AG10803 (cell line): Measurements from ENCODE around the gene NUFIP2.
A peak's percentile ranks its signal among the peaks of the same experiment; 100 is the strongest.
"Not testable (repeated sequence)": the region's sequence is repeated elsewhere in the genome, so short reads cannot be mapped to it uniquely, and the experiment has no call there.

ENCODE experiments used
- DNase-seq: peaks from one replicate; pipeline ENCODE4 v3.0.0; 2010; ENCODE audit warnings: low read depth
- H3K4me3 ChIP-seq: 2 replicates; pipeline ENCODE4 v1.5.1; 2011; ENCODE audit warnings: mild to moderate bottlenecking, low read length, control low read depth
- CTCF ChIP-seq: conservative IDR thresholded peaks from 2 replicates; pipeline ENCODE4 v1.5.1; 2011; ENCODE audit warnings: mild to moderate bottlenecking, low read length, control low read depth, inconsistent platforms

NUFIP2 gene

GRCh38 chr17:29238133-29238850 lies 55.7 kb downstream of the NUFIP2 start:
- no peak overlapping the region for H3K4me3 ChIP-seq
- peak; percentile 81 for DNase-seq
- no peak for TF ChIP-seq CTCF

GRCh38 chr17:29237476-29238132 lies 56.3 kb downstream of the NUFIP2 start:
- no peak overlapping the region for H3K4me3 ChIP-seq
- DNase-seq: peak; percentile 77
- TF ChIP-seq CTCF: no peak

GRCh38 chr17:29235904-29236303 lies 58.0 kb downstream of the NUFIP2 start:
- DNase-seq: no peak
- H3K4me3 ChIP-seq: no peak overlapping the region
- TF ChIP-seq CTCF: no peak

GRCh38 chr17:29234972-29235371 lies 59.0 kb downstream of the NUFIP2 start:
- not testable (repeated sequence) for DNase-seq, H3K4me3 ChIP-seq

- no peak for TF ChIP-seq CTCF
Observed at GRCh38 chr17:29233301-29233700, 60.6 kb downstream of the NUFIP2 start.

GRCh38 chr17:29225396-29225795 lies 68.6 kb downstream of the NUFIP2 start:
- TF ChIP-seq CTCF: no peak
- no peak overlapping the region for H3K4me3 ChIP-seq
- DNase-seq: no peak

More at GRCh38 chr17:29233301-29233700, 60.6 kb downstream of the NUFIP2 start:
- no peak for DNase-seq
- H3K4me3 ChIP-seq: no peak overlapping the region

- not testable (repeated sequence) for DNase-seq
Observed at GRCh38 chr17:29221338-29221737, 72.6 kb downstream of the NUFIP2 start.

GRCh38 chr17:29219378-29220047 lies 74.4 kb downstream of the NUFIP2 start:
- peak; percentile 93 for TF ChIP-seq CTCF
- DNase-seq: peak; percentile 79
- no peak overlapping the region for H3K4me3 ChIP-seq

More at GRCh38 chr17:29221338-29221737, 72.6 kb downstream of the NUFIP2 start:
- not testable (repeated sequence) for H3K4me3 ChIP-seq
